ENCODE data around the gene PSEN2.

The PSEN2 gene

GRCh38 chr1:226865590-226865989 is 4.8 kb upstream of the PSEN2 start:
- DNase-seq (ENCODE audit: low spot score), result no peak

GRCh38 chr1:226867461-226868054 is 2.9 kb upstream of the PSEN2 start:
- no peak for DNase-seq (ENCODE audit: low spot score)

- DNase-seq (ENCODE audit: low spot score), result no peak
These were observed 1.7 kb upstream of the PSEN2 start for GRCh38 chr1:226868726-226869125.

- DNase-seq (ENCODE audit: low spot score), result no peak
These were observed 403 bp upstream of the PSEN2 start for GRCh38 chr1:226870026-226870400.

- no peak for DNase-seq (ENCODE audit: low spot score)
These were observed 1.4 kb downstream of the PSEN2 start for GRCh38 chr1:226871636-226872327.

GRCh38 chr1:226872437-226872836 is 2.0 kb downstream of the PSEN2 start:
- DNase-seq (ENCODE audit: low spot score), result no peak

- DNase-seq (ENCODE audit: low spot score), result no peak
These were observed 3.6 kb downstream of the PSEN2 start for GRCh38 chr1:226873771-226874578.

- no peak for DNase-seq (ENCODE audit: low spot score)
These were observed 4.4 kb downstream of the PSEN2 start for GRCh38 chr1:226874579-226875425.

GRCh38 chr1:226875641-226876295 is 5.4 kb downstream of the PSEN2 start:
- no peak for DNase-seq (ENCODE audit: low spot score)

- DNase-seq (ENCODE audit: low spot score), result no peak
These were observed 7.3 kb downstream of the PSEN2 start for GRCh38 chr1:226877669-226878068.

- DNase-seq (ENCODE audit: low spot score), result no peak
These were observed 10.2 kb downstream of the PSEN2 start for GRCh38 chr1:226880372-226881287.

- no peak for DNase-seq (ENCODE audit: low spot score)
These were observed 11.2 kb downstream of the PSEN2 start for GRCh38 chr1:226881515-226882185.

GRCh38 chr1:226882187-226882586 is 11.8 kb downstream of the PSEN2 start:
- no peak for DNase-seq (ENCODE audit: low spot score)

- DNase-seq (ENCODE audit: low spot score), result peak; percentile 85
These were observed 12.4 kb downstream of the PSEN2 start for GRCh38 chr1:226882631-226883409.

GRCh38 chr1:226883630-226884029 is 13.2 kb downstream of the PSEN2 start:
- DNase-seq (ENCODE audit: low spot score), result no peak

GRCh38 chr1:226884116-226884625 is 13.8 kb downstream of the PSEN2 start:
- DNase-seq (ENCODE audit: low spot score), result no peak

GRCh38 chr1:226884966-226885820 is 14.8 kb downstream of the PSEN2 start:
- DNase-seq (ENCODE audit: low spot score), result no peak

Measured in activated CD4-positive, alpha-beta T cell treated with anti-CD3 and anti-CD28 coated beads, Interleukin-2, Interleukin-4, amounts not matched to agents 100 ng/mL and 50 ng/mL, durations not matched to agents 16 hours and 8 hours (primary cell).